GM12878 (cell line): ENCODE data around the gene CACNA2D3. TPM values are rescaled to one million over a fixed set of nuclear protein-coding genes. Genes with fewer than 3 reads are reported as not detected.

Experiments
- ATF2 ChIP-seq: IDR thresholded peaks from 2 replicates; pipeline ENCODE4 v1.6.1; 2012; ENCODE audit warnings: low read length, inconsistent platforms
- BCLAF1 ChIP-seq: fragments of 450-650 bp; IDR thresholded peaks from 2 replicates; pipeline ENCODE4 v1.6.1; 2017; ENCODE audit warnings: antibody characterized with exemption, mild to moderate bottlenecking, moderate library complexity
- DPF2 ChIP-seq: fragments of 450-650 bp; IDR thresholded peaks from 2 replicates; pipeline ENCODE4 v1.6.1; 2017; ENCODE audit warnings: mild to moderate bottlenecking
- FOS ChIP-seq: IDR thresholded peaks from 3 replicates; pipeline ENCODE4 v1.6.1; 2011; ENCODE audit warnings: borderline replicate concordance; ENCODE audit not compliant: insufficient read length; ENCODE audit errors: extremely low read depth
- IRF3 ChIP-seq: fragments of 450-650 bp; IDR thresholded peaks from 2 replicates; pipeline ENCODE4 v1.6.1; 2014; ENCODE audit warnings: mild to moderate bottlenecking
- RELB ChIP-seq: fragments of 450-650 bp; IDR thresholded peaks from 2 replicates; pipeline ENCODE4 v1.6.1; 2017; ENCODE audit warnings: low read depth, mild to moderate bottlenecking, moderate library complexity
- SUPT20H ChIP-seq: IDR thresholded peaks from 2 replicates; pipeline ENCODE4 v1.6.1; 2011; ENCODE audit warnings: low read depth, mild to moderate bottlenecking, low read length, moderate library complexity, borderline replicate concordance; ENCODE audit not compliant: control insufficient read depth
- polyA plus RNA-seq, 11 experiments: library from polyadenylated mRNA; depleted of rRNA in 4 of 11; unstranded in 6 of 11; stranded (reverse) in 5 of 11; fragments of >200 nt; fragmentation: Nextera tagmentation in 4 of 11; fragmentation: Illumina TruSeq in 1 of 11; extraction: Ambion mirVana in 4 of 11; extraction: Trizol in 1 of 11; gene quantifications; 1 replicate in 1 of 11; 2 replicates in 10 of 11; pipeline versions ENCODE4 v1.2.1 to v1.2.3, GENCODE V29; 2011 to 2016; ENCODE audit warnings: inconsistent platforms in 2 of 11, missing spikeins in 2 of 11, low read depth in 1 of 11
- total RNA-seq, 4 experiments: library from RNA; depleted of rRNA in 3 of 4; stranded (reverse); fragments of >200 nt in 3 of 4; fragmentation: Illumina TruSeq in 1 of 4; extraction: Trizol in 1 of 4; gene quantifications; 2 replicates each; pipeline versions ENCODE4 v1.2.1 to v1.2.3, GENCODE V29; 2013 to 2021

Gene CACNA2D3
- total and polyA plus RNA-seq, 10 of the 15 experiments (the other 5 are each of a cell fraction or from before 2014, with no cell fraction given): not detected

- TF ChIP-seq RELB: no peak
- TF ChIP-seq ATF2: no peak
- no peak for TF ChIP-seq FOS
- no peak for TF ChIP-seq DPF2
- no peak for TF ChIP-seq BCLAF1
- TF ChIP-seq SUPT20H: no peak
- no peak for TF ChIP-seq IRF3
Measured at GRCh38 chr3:54915976-54916375, 793.6 kb downstream of the CACNA2D3 start (continued).
